ENCODE measurements around the gene TARBP1.
"Not testable (repeated sequence)": the region's sequence is repeated elsewhere in the genome, so short reads cannot be mapped to it uniquely, and the experiment has no call there.

Gene TARBP1

GRCh38 chr1:234507089-234507488 is 28.1 kb upstream of the TARBP1 start:
- Histone ChIP-seq H3K4ac (ENCODE audit: low read length) (no peak overlapping the region), H2BK120ac (ENCODE audit: low read depth, low read length) (no peak overlapping the region), H2AFZ (ENCODE audit: low read length) (no peak overlapping the region), H2BK12ac (ENCODE audit: low read length) (no peak overlapping the region), H3K4me1 (ENCODE audit: control insufficient read depth in 2 of 2, insufficient read depth in 1 of 2, low read depth in 1 of 2, low read length in 2 of 2) (peaks cover 2 to 9% of the 10 kb centered on the region in 2 donors), H3K79me1 (ENCODE audit: low read depth, low read length) (no peaks in the 10 kb centered on the region), H3K36me3 (replicated peaks in 1 of 2; ENCODE audit: control insufficient read depth in 2 of 2, insufficient read depth in 2 of 2, low read length in 2 of 2) (no peaks in the 10 kb centered on the region), H4K8ac (ENCODE audit: low read depth, low read length) (no peak overlapping the region), H3K14ac (ENCODE audit: low read length) (no peak overlapping the region), H3K9ac (ENCODE audit: low read depth, low read length, poor library complexity) (no peak overlapping the region), H3K27me3 (ENCODE audit: control insufficient read depth in 3 of 3, insufficient read depth in 3 of 3, low read depth in 1 of 3, low read length in 3 of 3) (no peaks in the 10 kb centered on the region), H3K4me2 (ENCODE audit: insufficient read depth, low read length, poor library complexity, severe bottlenecking) (no peak overlapping the region), H3K9me3 (replicated peaks in 1 of 2; ENCODE audit: control insufficient read depth in 2 of 2, insufficient read depth in 1 of 2, low read depth in 1 of 2, low read length in 2 of 2) (no peaks in the 10 kb centered on the region), H3K23ac (ENCODE audit: low read depth, low read length, poor library complexity) (no peak overlapping the region), H3K18ac (ENCODE audit: low read length) (no peak overlapping the region), H3K4me3 (ENCODE audit: low read length in 2 of 2) (no peak overlapping the region), H2BK15ac (ENCODE audit: low read length) (no peak overlapping the region), H4K91ac (ENCODE audit: low read depth, low read length, poor library complexity) (no peak overlapping the region), H2BK5ac (ENCODE audit: low read length) (no peak overlapping the region), H2AK5ac (ENCODE audit: low read depth, low read length) (no peak overlapping the region), H3K27ac (replicated peaks; ENCODE audit: low read length) (no peak overlapping the region)
- DNase-seq (ENCODE audit: low spot score): no peak
- no CpG with 5 or more reads among the region's 2 CpGs for WGBS, 2 donors (ENCODE audit: extremely low coverage in 2 of 2, insufficient read length in 2 of 2, insufficient replicate concordance in 1 of 2)

GRCh38 chr1:234505769-234506102 is 26.8 kb upstream of the TARBP1 start:
- no peak overlapping the region for H3K23ac ChIP-seq (ENCODE audit: low read depth, low read length, poor library complexity)
- no peak overlapping the region for H4K91ac ChIP-seq (ENCODE audit: low read depth, low read length, poor library complexity)
- H2BK12ac ChIP-seq (ENCODE audit: low read length): no peak overlapping the region
- H2BK5ac ChIP-seq (ENCODE audit: low read length): no peak overlapping the region
- H2BK120ac ChIP-seq (ENCODE audit: low read depth, low read length): no peak overlapping the region
- no peak overlapping the region for H3K18ac ChIP-seq (ENCODE audit: low read length)
- H3K4me1 ChIP-seq (ENCODE audit: control insufficient read depth in 2 of 2, insufficient read depth in 1 of 2, low read depth in 1 of 2, low read length in 2 of 2): peaks cover 2 to 10% of the 10 kb centered on the region in 2 donors
- no peak overlapping the region for H3K14ac ChIP-seq (ENCODE audit: low read length)
- no peak overlapping the region for H3K27ac ChIP-seq (replicated peaks; ENCODE audit: low read length)
- H3K4ac ChIP-seq (ENCODE audit: low read length): no peak overlapping the region
- no peak overlapping the region for H2BK15ac ChIP-seq (ENCODE audit: low read length)
- no peak overlapping the region for H3K9ac ChIP-seq (ENCODE audit: low read depth, low read length, poor library complexity)
- H3K79me1 ChIP-seq (ENCODE audit: low read depth, low read length): no peaks in the 10 kb centered on the region
- no peak overlapping the region for H4K8ac ChIP-seq (ENCODE audit: low read depth, low read length)
- H2AFZ ChIP-seq (ENCODE audit: low read length): no peak overlapping the region
- no peak for DNase-seq (ENCODE audit: low spot score)
- no peak overlapping the region for H3K4me3 ChIP-seq (ENCODE audit: low read length in 2 of 2)
- no peak overlapping the region for H3K4me2 ChIP-seq (ENCODE audit: insufficient read depth, low read length, poor library complexity, severe bottlenecking)
- H3K36me3 ChIP-seq (replicated peaks in 1 of 2; ENCODE audit: control insufficient read depth in 2 of 2, insufficient read depth in 2 of 2, low read length in 2 of 2): no peaks in the 10 kb centered on the region
- no peaks in the 10 kb centered on the region for H3K9me3 ChIP-seq (replicated peaks in 1 of 2; ENCODE audit: control insufficient read depth in 2 of 2, insufficient read depth in 1 of 2, low read depth in 1 of 2, low read length in 2 of 2)
- no peaks in the 10 kb centered on the region for H3K27me3 ChIP-seq (ENCODE audit: control insufficient read depth in 3 of 3, insufficient read depth in 3 of 3, low read depth in 1 of 3, low read length in 3 of 3)
- H2AK5ac ChIP-seq (ENCODE audit: low read depth, low read length): no peak overlapping the region

- Histone ChIP-seq H3K18ac (ENCODE audit: low read length) (no peak overlapping the region), H3K36me3 (replicated peaks in 1 of 2; ENCODE audit: control insufficient read depth in 2 of 2, insufficient read depth in 2 of 2, low read length in 2 of 2) (no peaks in the 10 kb centered on the region), H3K27me3 (ENCODE audit: control insufficient read depth in 3 of 3, insufficient read depth in 3 of 3, low read depth in 1 of 3, low read length in 3 of 3) (no peaks in the 10 kb centered on the region), H3K4me1 (ENCODE audit: control insufficient read depth in 2 of 2, insufficient read depth in 1 of 2, low read depth in 1 of 2, low read length in 2 of 2) (peaks cover 2 to 15% of the 10 kb centered on the region in 2 donors), H4K8ac (ENCODE audit: low read depth, low read length) (no peak overlapping the region), H2BK15ac (ENCODE audit: low read length) (no peak overlapping the region), H2BK120ac (ENCODE audit: low read depth, low read length) (no peak overlapping the region), H3K4me3 (ENCODE audit: low read length in 2 of 2) (no peak overlapping the region), H2AK5ac (ENCODE audit: low read depth, low read length) (no peak overlapping the region), H3K27ac (replicated peaks; ENCODE audit: low read length) (no peak overlapping the region), H3K4ac (ENCODE audit: low read length) (no peak overlapping the region), H3K9ac (ENCODE audit: low read depth, low read length, poor library complexity) (no peak overlapping the region), H3K4me2 (ENCODE audit: insufficient read depth, low read length, poor library complexity, severe bottlenecking) (no peak overlapping the region), H2AFZ (ENCODE audit: low read length) (no peak overlapping the region), H2BK12ac (ENCODE audit: low read length) (no peak overlapping the region), H3K23ac (ENCODE audit: low read depth, low read length, poor library complexity) (no peak overlapping the region), H2BK5ac (ENCODE audit: low read length) (no peak overlapping the region), H3K79me1 (ENCODE audit: low read depth, low read length) (no peaks in the 10 kb centered on the region), H3K14ac (ENCODE audit: low read length) (no peak overlapping the region), H4K91ac (ENCODE audit: low read depth, low read length, poor library complexity) (no peak overlapping the region), H3K9me3 (replicated peaks in 1 of 2; ENCODE audit: control insufficient read depth in 2 of 2, insufficient read depth in 1 of 2, low read depth in 1 of 2, low read length in 2 of 2) (no peaks in the 10 kb centered on the region)
- DNase-seq (ENCODE audit: low spot score): no peak
- WGBS, 2 donors (ENCODE audit: extremely low coverage in 2 of 2, insufficient read length in 2 of 2, insufficient replicate concordance in 1 of 2): no CpG with 5 or more reads among the region's 4 CpGs
Measured at GRCh38 chr1:234504969-234505768, 26.2 kb upstream of the TARBP1 start.

- H4K91ac ChIP-seq (ENCODE audit: low read depth, low read length, poor library complexity); H2BK15ac ChIP-seq (ENCODE audit: low read length); H3K36me3 ChIP-seq (replicated peaks in 1 of 2; ENCODE audit: control insufficient read depth in 2 of 2, insufficient read depth in 2 of 2, low read length in 2 of 2); H4K8ac ChIP-seq (ENCODE audit: low read depth, low read length); H2BK120ac ChIP-seq (ENCODE audit: low read depth, low read length); H3K4me2 ChIP-seq (ENCODE audit: insufficient read depth, low read length, poor library complexity, severe bottlenecking); H3K79me1 ChIP-seq (ENCODE audit: low read depth, low read length); H3K27ac ChIP-seq (replicated peaks; ENCODE audit: low read length); H3K4me3 ChIP-seq (ENCODE audit: low read length in 2 of 2); H3K23ac ChIP-seq (ENCODE audit: low read depth, low read length, poor library complexity); H3K18ac ChIP-seq (ENCODE audit: low read length); H2BK12ac ChIP-seq (ENCODE audit: low read length); H3K9me3 ChIP-seq (replicated peaks in 1 of 2; ENCODE audit: control insufficient read depth in 2 of 2, insufficient read depth in 1 of 2, low read depth in 1 of 2, low read length in 2 of 2); DNase-seq (ENCODE audit: low spot score); H3K14ac ChIP-seq (ENCODE audit: low read length); H3K27me3 ChIP-seq (ENCODE audit: control insufficient read depth in 3 of 3, insufficient read depth in 3 of 3, low read depth in 1 of 3, low read length in 3 of 3); H2AK5ac ChIP-seq (ENCODE audit: low read depth, low read length); H3K9ac ChIP-seq (ENCODE audit: low read depth, low read length, poor library complexity); H2BK5ac ChIP-seq (ENCODE audit: low read length); H2AFZ ChIP-seq (ENCODE audit: low read length); H3K4ac ChIP-seq (ENCODE audit: low read length): not testable (repeated sequence)
- no CpG with 5 or more reads among the region's 5 CpGs for WGBS, 2 donors (ENCODE audit: extremely low coverage in 2 of 2, insufficient read length in 2 of 2, insufficient replicate concordance in 1 of 2)
- H3K4me1 ChIP-seq (ENCODE audit: control insufficient read depth in 2 of 2, insufficient read depth in 1 of 2, low read depth in 1 of 2, low read length in 2 of 2): peaks cover 3 to 15% of the 10 kb centered on the region in 2 donors
Measured at GRCh38 chr1:234504251-234504650, 25.3 kb upstream of the TARBP1 start.
